H1 (cell line): ENCODE data around the gene CISD1. TPM values are rescaled to one million over a fixed set of nuclear protein-coding genes. Genes with fewer than 3 reads are reported as not detected.

Experiments
- CTCF ChIA-PET: fragments of 300-600 bp; sonication (Branson Sonifier 250); formaldehyde crosslinking; loops from one replicate; lab custom pipeline; 2021; ENCODE audit not compliant: partially characterized antibody; lab: Charles Lee
- POLR2A ChIA-PET: fragments of 300-600 bp; sonication (Branson Sonifier 250); formaldehyde crosslinking; loops from one replicate; lab custom pipeline; 2021; ENCODE audit warnings: inconsistent platforms; ENCODE audit not compliant: partially characterized antibody; lab: Charles Lee
- DNase-seq, 2 experiments: peaks; one replicate each; pipeline versions ENCODE4 v3.0.0 to v3.0.0-alpha.2; 2010 to 2022; ENCODE audit warnings: low spot score in 2 of 2, low read depth in 1 of 2, mixed read lengths in 1 of 2
- FAIRE-seq: peaks from 2 replicates; lab custom pipeline; 2011; peaks lifted over from hg19 to GRCh38; lab: Jason Lieb, UNC
- H2AFZ ChIP-seq: 2 replicates; pipeline ENCODE4 v1.8.1; 2012; ENCODE audit warnings: low read length, inconsistent platforms
- H2AK5ac ChIP-seq: 2 replicates; pipeline ENCODE4 v1.6.1; 2013; ENCODE audit warnings: low read depth, low read length
- H2BK120ac ChIP-seq: replicated peaks from 2 replicates; pipeline ENCODE3; 2013; ENCODE audit warnings: low read depth, low read length, inconsistent platforms
- H2BK12ac ChIP-seq: 2 replicates; pipeline ENCODE4 v1.6.1; 2013; ENCODE audit warnings: low read depth, low read length
- H2BK15ac ChIP-seq: 2 replicates; pipeline ENCODE4 v1.6.1; 2013; ENCODE audit warnings: low read length
- H2BK20ac ChIP-seq: 2 replicates; pipeline ENCODE4 v1.6.1; 2013; ENCODE audit warnings: low read length
- H2BK5ac ChIP-seq: 2 replicates; pipeline ENCODE4 v1.6.1; 2013; ENCODE audit warnings: low read depth, low read length
- H3K14ac ChIP-seq: 2 replicates; pipeline ENCODE4 v1.6.1; 2013; ENCODE audit warnings: inconsistent platforms; ENCODE audit not compliant: insufficient read length
- H3K18ac ChIP-seq: 2 replicates; pipeline ENCODE4 v1.6.1; 2013; ENCODE audit warnings: low read length; ENCODE audit errors: extremely low read depth
- H3K23ac ChIP-seq: 2 replicates; pipeline ENCODE4 v1.6.1; 2013; ENCODE audit warnings: inconsistent platforms; ENCODE audit not compliant: insufficient read length
- H3K23me2 ChIP-seq: 2 replicates; pipeline ENCODE4 v1.6.1; 2013; ENCODE audit warnings: low read depth, low read length
- H3K27ac ChIP-seq: 2 replicates; pipeline ENCODE4 v1.6.1; 2011; ENCODE audit warnings: low read depth, low read length, inconsistent platforms
- H3K27me3 ChIP-seq, 4 experiments: replicated peaks in 1 of 4; 1 replicate in 1 of 4; 2 replicates in 3 of 4; pipeline versions ENCODE4 v1.6.1 to v1.8.1; 2011 to 2013; ENCODE audit warnings: low read length in 3 of 4, mild to moderate bottlenecking in 3 of 4, inconsistent platforms in 2 of 4, mixed read lengths in 2 of 4, moderate library complexity in 1 of 4; ENCODE audit not compliant: control insufficient read depth in 3 of 4, insufficient read depth in 3 of 4; ENCODE audit errors: extremely low read depth in 1 of 4
- H3K36me3 ChIP-seq, 4 experiments: 2 replicates each; pipeline versions ENCODE4 v1.6.1 to v1.8.1; 2011 to 2013; ENCODE audit warnings: mild to moderate bottlenecking in 4 of 4, low read length in 3 of 4, moderate library complexity in 2 of 4, control low read depth in 1 of 4, inconsistent platforms in 1 of 4; ENCODE audit not compliant: insufficient read depth in 4 of 4, control insufficient read depth in 2 of 4
- H3K4ac ChIP-seq: replicated peaks from 2 replicates; pipeline ENCODE3; 2013; ENCODE audit warnings: low read length, low read depth, mixed read lengths, inconsistent platforms; ENCODE audit not compliant: insufficient read length
- H3K4me1 ChIP-seq, 4 experiments: replicated peaks in 1 of 4; 1 replicate in 1 of 4; 2 replicates in 3 of 4; pipeline versions ENCODE4 v1.6.1 to v1.8.1; 2011 to 2013; ENCODE audit warnings: low read length in 3 of 4, inconsistent platforms in 2 of 4, mixed read lengths in 1 of 4; ENCODE audit not compliant: insufficient read depth in 4 of 4, control insufficient read depth in 3 of 4
- H3K4me2 ChIP-seq, 2 experiments: 2 replicates each; pipeline versions ENCODE4 v1.6.1 to v1.8.1; 2011 to 2013; ENCODE audit warnings: low read depth in 2 of 2, low read length in 2 of 2, control low read depth in 1 of 2, inconsistent platforms in 1 of 2, mild to moderate bottlenecking in 1 of 2; ENCODE audit not compliant: insufficient read depth in 1 of 2
- H3K4me3 ChIP-seq, 4 experiments: fragments of 200-600, 300-600 bp in 1 of 4; sonication (generic), shearing (Covaris generic), sonication (Bioruptor Twin) in 1 of 4; 2 replicates each; pipeline versions ENCODE4 v1.5.1 to v1.8.1; 2011 to 2016; ENCODE audit warnings: low read length in 4 of 4, low read depth in 3 of 4, control low read depth in 2 of 4, inconsistent platforms in 2 of 4, mild to moderate bottlenecking in 2 of 4, mixed read lengths in 1 of 4, moderate library complexity in 1 of 4; ENCODE audit not compliant: insufficient read depth in 2 of 4; ENCODE audit errors: extremely low read depth in 1 of 4
- H3K56ac ChIP-seq: replicated peaks from 2 replicates; pipeline ENCODE3; 2013; ENCODE audit warnings: low read depth, mild to moderate bottlenecking, mixed read lengths, low read length, inconsistent platforms; ENCODE audit not compliant: insufficient read length
- H3K79me1 ChIP-seq: 2 replicates; pipeline ENCODE4 v1.6.1; 2013; ENCODE audit warnings: low read depth, low read length, control low read depth
- H3K79me2 ChIP-seq, 2 experiments: 2 replicates each; pipeline versions ENCODE4 v1.6.1 to v1.8.1; 2012 to 2013; ENCODE audit warnings: low read length in 2 of 2, mild to moderate bottlenecking in 2 of 2, inconsistent platforms in 1 of 2; ENCODE audit not compliant: insufficient read depth in 2 of 2, control insufficient read depth in 1 of 2
- H3K9ac ChIP-seq, 4 experiments: replicated peaks in 1 of 4; 1 replicate in 1 of 4; 2 replicates in 3 of 4; pipeline versions ENCODE4 v1.6.1 to v1.8.1; 2011 to 2013; ENCODE audit warnings: low read depth in 3 of 4, low read length in 3 of 4, control low read depth in 2 of 4, mild to moderate bottlenecking in 2 of 4, moderate library complexity in 2 of 4, inconsistent platforms in 1 of 4; ENCODE audit errors: extremely low read depth in 1 of 4
- H3K9me3 ChIP-seq, 2 experiments: 2 replicates each; pipeline versions ENCODE4 v1.6.1 to v1.8.1; 2012 to 2013; ENCODE audit warnings: mild to moderate bottlenecking in 2 of 2, moderate library complexity in 2 of 2, control low read depth in 1 of 2, inconsistent platforms in 1 of 2, low read depth in 1 of 2, low read length in 1 of 2, mixed read lengths in 1 of 2; ENCODE audit not compliant: insufficient read depth in 2 of 2
- H4K20me1 ChIP-seq, 2 experiments: replicated peaks in 1 of 2; 2 replicates each; pipeline versions ENCODE3 to v1.8.1; 2011 to 2013; ENCODE audit warnings: inconsistent platforms in 2 of 2, low read length in 2 of 2, mild to moderate bottlenecking in 1 of 2; ENCODE audit not compliant: insufficient read depth in 2 of 2, control insufficient read depth in 1 of 2
- H4K5ac ChIP-seq: 2 replicates; pipeline ENCODE4 v1.6.1; 2013; ENCODE audit warnings: low read length, low read depth, mixed read lengths, inconsistent platforms; ENCODE audit not compliant: insufficient read length
- H4K8ac ChIP-seq: 2 replicates; pipeline ENCODE4 v1.8.0; 2013; ENCODE audit warnings: mild to moderate bottlenecking, moderate library complexity, low read length, inconsistent platforms; ENCODE audit not compliant: insufficient read depth; ENCODE audit errors: extremely low read depth
- H4K91ac ChIP-seq: replicated peaks from 2 replicates; pipeline ENCODE3; 2013; ENCODE audit warnings: low read length, mixed read lengths, inconsistent platforms; ENCODE audit not compliant: insufficient read length
- CBX5 ChIP-seq: fragments of 300-800, 300-1000 bp; sonication (generic); IDR thresholded peaks from 2 replicates; pipeline ENCODE4 v1.7.1; 2016; ENCODE audit warnings: antibody characterized with exemption, low read length, low read depth
- EZH2 ChIP-seq: fragments of 200-600 bp; sonication (generic); IDR thresholded peaks from 2 replicates; pipeline ENCODE4 v1.7.1; 2012; ENCODE audit warnings: low read depth, mild to moderate bottlenecking, moderate library complexity, low read length, inconsistent platforms; ENCODE audit not compliant: severe bottlenecking
- GABPA ChIP-seq: IDR thresholded peaks from 2 replicates; pipeline ENCODE4 v1.6.1; 2011; ENCODE audit warnings: mild to moderate bottlenecking, low read length, moderate library complexity, borderline replicate concordance; ENCODE audit not compliant: insufficient read depth
- JUND ChIP-seq: IDR thresholded peaks from 2 replicates; pipeline ENCODE4 v1.6.1; 2011; ENCODE audit warnings: mild to moderate bottlenecking, improper control_type of control experiment, low read length
- KDM1A ChIP-seq: fragments of 200-600, 300-600 bp; sonication (generic); IDR thresholded peaks from 2 replicates; pipeline ENCODE4 v1.7.1; 2016; ENCODE audit warnings: mild to moderate bottlenecking, low read length, borderline replicate concordance
- KDM4A ChIP-seq: IDR thresholded peaks from one replicate; pipeline ENCODE4 v1.7.1; 2012; ENCODE audit warnings: low read depth, mild to moderate bottlenecking, moderate library complexity, low read length, inconsistent platforms; ENCODE audit not compliant: severe bottlenecking
- KDM5A ChIP-seq: fragments of 200-600 bp; IDR thresholded peaks from 2 replicates; pipeline ENCODE4 v1.7.1; 2012; ENCODE audit warnings: mild to moderate bottlenecking, low read length, inconsistent platforms, mixed read lengths
- RFX5 ChIP-seq: IDR thresholded peaks from 2 replicates; pipeline ENCODE4 v1.6.1; 2011; ENCODE audit warnings: low read depth, low read length, improper control_type of control experiment, borderline replicate concordance
- SAP30 ChIP-seq: fragments of 300-600 bp; sonication (generic); IDR thresholded peaks from 2 replicates; pipeline ENCODE4 v1.7.1; 2012; ENCODE audit warnings: low read length, moderate library complexity, mild to moderate bottlenecking, inconsistent platforms; ENCODE audit not compliant: insufficient read depth, insufficient replicate concordance
- TAF1 ChIP-seq: IDR thresholded peaks from 2 replicates; pipeline ENCODE4 v1.6.1; 2011; ENCODE audit warnings: mild to moderate bottlenecking, low read depth, low read length
- WGBS, 2 experiments: shearing (Covaris generic) in 1 of 2; methylation state at CpG; one replicate each; pipeline versions ENCODE4 v1.1.6 to v1.1.7; 2013 to 2015; ENCODE audit warnings: low lambda C conversion rate in 2 of 2, mixed read lengths in 2 of 2, inconsistent platforms in 1 of 2, low coverage in 1 of 2, missing lambda C conversion rate in 1 of 2; ENCODE audit not compliant: insufficient replicate concordance in 2 of 2, insufficient coverage in 1 of 2, insufficient read length in 1 of 2; ENCODE audit errors: extremely low coverage in 1 of 2, missing lambda C conversion rate in 1 of 2; 5-methylcytosine and 5-hydroxymethylcytosine counted together
- polyA plus RNA-seq, 7 experiments: library from polyadenylated mRNA; depleted of rRNA in 3 of 7; stranded (reverse) in 5 of 7; unstranded in 2 of 7; fragments of >200 nt in 5 of 7; fragments of 200-250 nt in 2 of 7; gene quantifications; 1 replicate in 5 of 7; 2 replicates in 1 of 7; 4 replicates in 1 of 7; pipeline versions ENCODE4 v1.2.1 to v1.2.3, GENCODE V29; 2011 to 2013; ENCODE audit warnings: missing spikeins in 2 of 7, mixed read lengths in 2 of 7
- total RNA-seq: library from RNA; stranded (reverse); fragmentation: NEBNext Ultra II Directional; extraction: Animal tissue kit (Norgen Biotek cat#: 25700); gene quantifications from 2 replicates; pipeline ENCODE4 v1.2.1, GENCODE V29; 2021
- TF ChIP-seq, protein P1 (sequence below): IDR thresholded peaks from 2 replicates; pipeline ENCODE4 v1.6.1; 2012; ENCODE audit warnings: inconsistent platforms

CISD1 gene
- total and polyA plus RNA-seq, 2 of the 8 experiments (the other 6 are each of a cell fraction or from before 2014, with no cell fraction given): 22.6 to 43.2 TPM

- no peak overlapping the region for H3K14ac ChIP-seq
- 86% methylated on average over 2 of the region's 2 CpGs; no CpG with 5 or more reads in 1 of the 2 experiments for WGBS, 2 experiments
- no peak for TF ChIP-seq KDM5A
- TF ChIP-seq CBX5: no peak
- TF ChIP-seq EZH2: no peak
- no peak for TF ChIP-seq GABPA
- no peak for TF ChIP-seq KDM1A
- TF ChIP-seq RFX5: no peak
- TF ChIP-seq, protein P1, sequence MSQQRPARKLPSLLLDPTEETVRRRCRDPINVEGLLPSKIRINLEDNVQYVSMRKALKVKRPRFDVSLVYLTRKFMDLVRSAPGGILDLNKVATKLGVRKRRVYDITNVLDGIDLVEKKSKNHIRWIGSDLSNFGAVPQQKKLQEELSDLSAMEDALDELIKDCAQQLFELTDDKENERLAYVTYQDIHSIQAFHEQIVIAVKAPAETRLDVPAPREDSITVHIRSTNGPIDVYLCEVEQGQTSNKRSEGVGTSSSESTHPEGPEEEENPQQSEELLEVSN: no peak
- TF ChIP-seq JUND: no peak
- no peak for TF ChIP-seq KDM4A
- TF ChIP-seq SAP30: no peak
- TF ChIP-seq TAF1: no peak
Measured at GRCh38 chr10:58220769-58221451, 48.1 kb upstream of the CISD1 start.

More at GRCh38 chr10:58220769-58221451, 48.1 kb upstream of the CISD1 start:
- H3K27me3 ChIP-seq: no peaks in the 10 kb centered on the region
- peaks cover 0 to 1% of the 10 kb centered on the region in 2 experiments for H4K20me1 ChIP-seq
- no peak overlapping the region for H2BK5ac ChIP-seq
- no peak overlapping the region for H2BK15ac ChIP-seq
- H3K4me2 ChIP-seq: no peak overlapping the region
- no peak overlapping the region for H3K27ac ChIP-seq
- H4K8ac ChIP-seq: no peak overlapping the region
- no peak overlapping the region for H3K4ac ChIP-seq
- H3K56ac ChIP-seq: no peak overlapping the region
- H2BK120ac ChIP-seq: no peak overlapping the region
- no peak overlapping the region for H3K4me3 ChIP-seq
- no peak for FAIRE-seq
- no peak overlapping the region for H4K91ac ChIP-seq
- CTCF ChIA-PET: interaction anchor here (0.6 kb wide), 1 partner anchor 344 kb away, joined by 3 read pairs; no protein-coding TSS in a partner anchor
- no peaks in the 10 kb centered on the region for H3K79me2 ChIP-seq
- no peak overlapping the region for H2AK5ac ChIP-seq
- H3K9me3 ChIP-seq: no peaks in the 10 kb centered on the region
- no peak overlapping the region for H3K9ac ChIP-seq
- no peak overlapping the region for H2BK20ac ChIP-seq
- no peak overlapping the region for H3K18ac ChIP-seq
- H3K4me1 ChIP-seq: no peaks in the 10 kb centered on the region
- no peak for DNase-seq
- POLR2A ChIA-PET: no interaction called here
- no peaks in the 10 kb centered on the region for H3K36me3 ChIP-seq
- H3K79me1 ChIP-seq: no peaks in the 10 kb centered on the region
- H2AFZ ChIP-seq: no peak overlapping the region
- no peak overlapping the region for H3K23ac ChIP-seq
- H2BK12ac ChIP-seq: no peak overlapping the region
- H3K23me2 ChIP-seq: no peaks in the 10 kb centered on the region
- no peak overlapping the region for H4K5ac ChIP-seq
